Right ventricle myocardium inferior (tissue), 1 donor: ENCODE data around the gene B4GALNT2. TPM values are rescaled to one million over a fixed set of nuclear protein-coding genes. Genes with fewer than 3 reads are reported as not detected.
A peak's percentile ranks its signal among the peaks of the same experiment; 100 is the strongest.

ENCODE experiments used
- ATAC-seq: fragments of 200-7000 bp; cut with Tn5 transposase; one replicate; pipeline ENCODE4 v1.9.1; 2020; ENCODE audit warnings: mild to moderate bottlenecking, moderate library complexity
- DNase-seq: peaks from one replicate; pipeline ENCODE4 v3.0.0; 2021; ENCODE audit errors: missing footprints
- intact Hi-C: fragments of 100-400 bp; cut with DNase I; formaldehyde crosslinking; loops from one replicate; pipeline ENCODE4 v1.11.0; 2022
- total RNA-seq: library from RNA; stranded (reverse); fragmentation: NEBNext Ultra II Directional; extraction: Animal tissue kit (Norgen Biotek cat#: 25700); gene quantifications from one replicate; pipeline ENCODE4 v1.2.1, GENCODE V29; 2021
- donor health status: DM: no; HTN: yes; CAD: no; lungs with severe emphysema.

The B4GALNT2 gene
- total RNA-seq, 1 donor from 2014 or later, result not detected

GRCh38 chr17:49223168-49223516 is 90.6 kb downstream of the B4GALNT2 start:
- DNase-seq, result no peak
- intact Hi-C loops, result no loop called here
- no peak for ATAC-seq

GRCh38 chr17:49223517-49224197 is 91.1 kb downstream of the B4GALNT2 start:
- ATAC-seq (peak; percentile 24), DNase-seq (peak; percentile 87)
- intact Hi-C loops, result no loop called here

- DNase-seq (peak; percentile 80), ATAC-seq (no peak)
- intact Hi-C loops, result no loop called here
Observed at GRCh38 chr17:49224198-49224996, 91.8 kb downstream of the B4GALNT2 start.

- intact Hi-C loops, result loop anchor here (5.0 kb wide), 1 partner anchor 67 kb away; no protein-coding TSS in a partner anchor
- DNase-seq (no peak), ATAC-seq (no peak)
Observed at GRCh38 chr17:49224997-49225337, 92.4 kb downstream of the B4GALNT2 start.

GRCh38 chr17:49225554-49226236 is 93.1 kb downstream of the B4GALNT2 start:
- DNase-seq, result no peak
- no peak for ATAC-seq
- intact Hi-C loops, result loop anchor here (5.0 kb wide), 1 partner anchor 67 kb away; no protein-coding TSS in a partner anchor

Other genes starting within 250 kb of the B4GALNT2 start
- 504 TPM for gene ATP5MC1, start 240.0 kb upstream of the B4GALNT2 start, total RNA-seq
- 37.4 TPM for gene UBE2Z, start 224.4 kb upstream of the B4GALNT2 start, total RNA-seq
- 104 TPM for gene SNF8, start 187.9 kb upstream of the B4GALNT2 start, total RNA-seq
- not detected for gene GIP, start 164.2 kb upstream of the B4GALNT2 start, total RNA-seq
- not detected for gene IGF2BP1, start 135.4 kb upstream of the B4GALNT2 start, total RNA-seq
- 2.5 TPM for gene GNGT2, start 77.8 kb downstream of the B4GALNT2 start, total RNA-seq
- gene ABI3, start 77.9 kb downstream of the B4GALNT2 start, total RNA-seq, result 6.3 TPM
- 0.78 TPM for gene PHOSPHO1, start 98.0 kb downstream of the B4GALNT2 start, total RNA-seq
- gene ZNF652, start 229.5 kb downstream of the B4GALNT2 start, total RNA-seq, result 19.0 TPM